Measurements from ENCODE around the gene SEH1L.
"Not testable (repeated sequence)": the region's sequence is repeated elsewhere in the genome, so short reads cannot be mapped to it uniquely, and the experiment has no call there.

The SEH1L gene, protein sequence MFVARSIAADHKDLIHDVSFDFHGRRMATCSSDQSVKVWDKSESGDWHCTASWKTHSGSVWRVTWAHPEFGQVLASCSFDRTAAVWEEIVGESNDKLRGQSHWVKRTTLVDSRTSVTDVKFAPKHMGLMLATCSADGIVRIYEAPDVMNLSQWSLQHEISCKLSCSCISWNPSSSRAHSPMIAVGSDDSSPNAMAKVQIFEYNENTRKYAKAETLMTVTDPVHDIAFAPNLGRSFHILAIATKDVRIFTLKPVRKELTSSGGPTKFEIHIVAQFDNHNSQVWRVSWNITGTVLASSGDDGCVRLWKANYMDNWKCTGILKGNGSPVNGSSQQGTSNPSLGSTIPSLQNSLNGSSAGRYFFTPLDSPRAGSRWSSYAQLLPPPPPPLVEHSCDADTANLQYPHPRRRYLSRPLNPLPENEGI

DNA sequence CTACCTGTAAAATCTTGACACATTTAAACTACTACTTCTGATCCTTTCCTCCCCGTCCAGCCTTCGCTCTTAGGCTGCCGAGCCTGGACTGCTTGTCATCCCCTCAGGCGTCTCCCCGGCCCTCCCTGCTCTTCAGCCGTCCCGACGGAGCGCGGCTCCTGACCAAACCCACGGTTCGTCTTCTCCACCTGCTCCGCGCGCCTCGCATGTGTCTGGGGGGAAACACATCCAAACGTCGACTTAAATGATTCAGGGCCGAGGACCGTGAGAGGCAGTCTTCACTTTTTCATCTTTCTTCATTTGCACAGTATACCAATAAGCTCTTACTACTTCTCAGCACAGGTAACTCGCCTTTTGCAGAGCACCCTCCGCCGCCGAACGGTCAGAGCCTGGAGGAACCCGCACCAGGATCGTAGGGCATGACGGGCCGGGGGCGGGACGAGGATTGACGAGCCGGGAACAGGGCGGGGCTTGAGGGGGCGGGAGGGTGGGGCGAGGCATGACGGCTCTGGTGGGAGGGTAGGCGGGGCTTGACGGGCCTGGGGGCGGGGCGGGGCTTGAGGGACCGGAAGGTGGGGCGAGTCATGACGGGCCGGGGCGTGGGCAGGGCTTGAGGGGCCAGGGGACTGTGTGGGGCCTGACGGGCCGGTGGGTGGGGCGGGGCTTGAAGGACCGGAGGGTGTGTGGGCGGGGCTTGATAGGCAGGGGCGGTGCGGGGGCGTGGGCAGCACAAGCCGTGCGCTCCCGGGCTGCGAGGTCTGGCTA lies at the start of gene SEH1L:
Gene SEH1L (plus strand): TSS at position 727 of the 765 bp plus-strand sequence. CDS start 111 bp downstream, outside the sequence.
- DNase-seq (ENCODE audit: low read depth in 2 of 2, low spot score in 1 of 2) = peak; percentile 98 to 99

DNA sequence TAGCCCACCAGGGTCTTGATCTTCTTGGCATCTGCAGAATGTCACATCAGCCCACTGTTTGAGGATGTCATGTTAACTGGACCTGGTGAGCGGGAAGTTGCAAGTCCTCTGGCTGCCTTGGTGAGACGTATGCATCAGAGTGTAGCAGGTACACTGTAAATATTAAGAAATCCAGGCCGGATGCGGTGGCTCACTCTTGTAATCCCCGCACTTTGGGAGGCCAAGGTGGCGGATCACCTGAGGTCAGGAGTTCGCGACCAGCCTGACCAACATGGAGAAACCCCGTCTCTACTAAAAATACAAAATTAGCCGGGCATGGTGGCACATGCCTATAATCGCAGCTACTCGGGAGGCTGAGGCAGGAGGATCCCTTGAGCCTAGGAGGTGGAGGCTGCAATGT lies 46.6 kb upstream of the SEH1L start:
- not testable (repeated sequence) for DNase-seq (ENCODE audit: low read depth in 2 of 2, low spot score in 1 of 2)

GRCh38 chr18:12904012-12904516 lies 43.7 kb upstream of the SEH1L start:
- DNase-seq (ENCODE audit: low read depth in 2 of 2, low spot score in 1 of 2) = peak in 1 of 2 donors; percentile 30

- no peak for DNase-seq (ENCODE audit: low read depth in 2 of 2, low spot score in 1 of 2)
These were observed 41.7 kb upstream of the SEH1L start for GRCh38 chr18:12906119-12906518.

GRCh38 chr18:12906773-12907172 lies 41.0 kb upstream of the SEH1L start:
- no peak for DNase-seq (ENCODE audit: low read depth in 2 of 2, low spot score in 1 of 2)

DNA sequence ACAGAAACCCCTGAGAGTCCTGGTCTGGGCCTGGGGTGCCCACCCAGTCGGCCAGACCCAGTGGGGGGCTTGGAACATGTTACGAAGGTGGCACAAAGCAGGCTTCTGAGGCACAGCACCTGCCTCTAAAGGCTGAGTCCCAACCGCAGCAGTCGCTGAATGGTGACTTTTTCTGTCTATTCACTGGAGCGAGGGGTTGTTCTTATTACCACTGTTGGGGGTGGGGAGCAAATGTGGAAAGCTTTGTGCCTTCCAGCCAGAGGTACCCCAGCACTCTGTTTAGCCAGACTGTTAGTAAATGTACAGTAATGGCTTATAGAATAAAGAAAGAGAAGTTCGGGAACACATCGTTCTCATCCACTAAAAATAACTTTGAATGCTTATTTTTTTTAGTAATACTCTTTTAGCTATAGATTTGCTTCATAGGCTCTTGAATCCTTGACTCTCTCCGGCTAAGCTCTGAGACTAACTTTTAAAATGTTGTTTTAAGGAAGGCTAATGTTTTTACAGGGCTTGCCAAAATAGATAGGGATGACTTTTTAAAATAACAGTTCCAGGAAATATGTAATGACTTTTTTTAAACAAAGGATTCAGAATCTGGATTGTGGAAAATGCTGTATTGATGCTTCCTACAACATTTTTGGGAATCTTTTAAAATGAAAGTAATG lies 40.4 kb upstream of the SEH1L start:
- no peak for DNase-seq (ENCODE audit: low read depth in 2 of 2, low spot score in 1 of 2)

- no peak for DNase-seq (ENCODE audit: low read depth in 2 of 2, low spot score in 1 of 2)
These were observed 39.1 kb upstream of the SEH1L start for GRCh38 chr18:12908706-12909105.

DNA sequence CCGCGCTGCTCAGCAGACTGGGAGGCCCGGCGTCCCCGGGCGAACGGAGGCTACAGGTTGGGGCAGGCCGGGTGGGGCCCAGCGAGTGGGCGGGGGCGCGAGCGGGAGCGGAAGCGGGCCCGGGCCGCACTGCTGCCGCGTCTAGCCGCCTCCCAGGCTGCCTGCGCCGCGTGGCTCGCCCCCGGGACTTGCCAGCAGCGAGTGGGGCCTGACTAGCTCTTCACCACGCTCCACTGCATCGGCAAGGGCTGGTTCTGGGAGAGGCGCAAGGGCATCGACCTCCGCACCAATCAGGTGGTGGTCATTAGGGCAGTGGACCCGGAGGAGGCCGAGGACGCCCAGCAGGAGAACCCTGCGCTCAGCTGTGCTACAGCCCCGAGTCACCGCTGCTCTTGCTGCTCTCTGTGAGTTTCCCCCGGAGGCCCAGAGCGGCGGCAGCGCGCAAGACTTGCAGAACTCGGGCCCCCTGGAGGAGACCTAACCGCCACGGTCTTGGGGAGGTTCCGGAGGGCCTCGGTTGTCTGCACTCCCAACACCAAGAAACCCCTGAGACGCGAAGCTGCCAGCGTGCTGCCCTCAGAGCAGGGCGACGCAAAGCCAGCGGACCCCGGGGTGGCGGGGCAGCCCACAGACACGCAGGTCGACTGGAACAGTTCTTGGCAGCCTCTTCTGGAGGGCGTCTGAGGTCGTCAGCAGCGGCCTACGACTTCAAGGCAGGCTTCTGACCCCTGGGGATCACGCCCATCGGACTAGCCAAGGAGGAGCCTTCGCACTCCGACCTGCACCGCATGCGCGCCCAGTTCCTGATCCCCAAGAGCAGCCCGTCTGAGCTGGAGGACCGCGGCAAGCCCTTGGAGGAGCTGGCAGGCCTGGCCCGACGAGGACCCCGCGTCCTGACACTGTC lies 36.5 kb upstream of the SEH1L start:
- peak in 1 of 2 donors; percentile 37 for DNase-seq (ENCODE audit: low read depth in 2 of 2, low spot score in 1 of 2)

- no peak for DNase-seq (ENCODE audit: low read depth in 2 of 2, low spot score in 1 of 2)
These were observed 35.7 kb upstream of the SEH1L start for GRCh38 chr18:12911929-12912703.

DNA sequence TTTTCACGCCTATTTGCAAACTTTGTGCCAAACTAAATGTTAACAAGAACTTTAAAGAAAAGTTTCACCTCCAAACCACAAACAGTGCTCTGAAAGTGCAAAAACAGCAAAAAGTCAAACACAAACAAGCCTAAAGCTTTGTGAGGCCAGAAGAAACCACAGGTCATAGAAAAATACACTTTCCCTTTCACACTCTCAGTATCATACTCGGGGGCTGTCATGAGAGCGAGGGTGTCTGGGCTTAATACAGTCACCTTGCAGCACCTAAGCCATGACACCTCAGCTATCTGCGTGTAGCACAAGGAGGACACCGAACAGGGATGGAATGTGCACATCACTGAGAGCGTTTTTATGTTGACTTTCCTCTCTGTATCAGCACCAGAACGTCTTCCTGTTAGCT lies 26.6 kb upstream of the SEH1L start:
- DNase-seq (ENCODE audit: low read depth in 2 of 2, low spot score in 1 of 2) = peak in 1 of 2 donors; percentile 13

GRCh38 chr18:12922266-12922665 lies 25.5 kb upstream of the SEH1L start:
- no peak for DNase-seq (ENCODE audit: low read depth in 2 of 2, low spot score in 1 of 2)

GRCh38 chr18:12924616-12925015 lies 23.2 kb upstream of the SEH1L start:
- no peak for DNase-seq (ENCODE audit: low read depth in 2 of 2, low spot score in 1 of 2)

DNA sequence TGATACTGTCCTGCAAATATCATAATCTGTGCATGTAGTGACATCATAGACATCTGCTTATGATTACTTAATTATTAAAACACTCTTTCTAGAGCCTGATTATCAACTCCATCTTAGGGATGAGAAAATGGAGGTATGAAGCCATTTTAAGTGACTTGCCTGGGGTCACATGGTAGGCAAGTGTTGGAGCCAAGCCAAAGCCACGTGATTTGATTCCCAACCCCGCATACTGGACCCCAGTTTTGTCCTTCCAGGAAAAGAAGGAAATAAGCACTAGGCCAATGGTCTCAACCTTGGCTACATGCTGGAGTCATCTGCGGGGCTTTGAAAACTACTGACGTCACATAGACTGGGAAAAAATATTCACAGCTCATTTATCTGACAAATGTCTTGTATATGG lies 19.6 kb upstream of the SEH1L start:
- no peak for DNase-seq (ENCODE audit: low read depth in 2 of 2, low spot score in 1 of 2)

DNA sequence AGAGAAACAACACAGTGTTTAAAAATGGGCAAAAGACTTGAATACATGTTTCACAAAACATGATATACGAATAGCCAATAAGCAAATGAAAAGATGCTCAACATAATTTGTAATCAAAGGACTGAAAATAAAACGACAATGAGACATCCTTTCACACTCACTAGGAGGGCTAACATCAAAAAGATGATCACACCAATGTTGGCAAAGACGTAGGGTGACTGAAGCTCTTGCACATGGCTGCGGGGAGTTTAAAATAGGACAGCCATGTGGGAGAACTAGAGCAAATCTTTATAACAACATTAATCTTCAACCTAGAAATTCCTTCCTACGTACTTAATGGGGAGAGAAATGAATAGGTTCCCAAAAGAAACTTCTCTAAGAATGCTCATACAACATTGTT lies 19.2 kb upstream of the SEH1L start:
- no peak for DNase-seq (ENCODE audit: low read depth in 2 of 2, low spot score in 1 of 2)

- DNase-seq (ENCODE audit: low read depth in 2 of 2, low spot score in 1 of 2) = no peak
These were observed 18.2 kb upstream of the SEH1L start for GRCh38 chr18:12929477-12930083.

- no peak for DNase-seq (ENCODE audit: low read depth in 2 of 2, low spot score in 1 of 2)
These were observed 17.4 kb upstream of the SEH1L start for GRCh38 chr18:12930376-12930775.

- no peak for DNase-seq (ENCODE audit: low read depth in 2 of 2, low spot score in 1 of 2)
These were observed 16.9 kb upstream of the SEH1L start for GRCh38 chr18:12930908-12931307.

DNA sequence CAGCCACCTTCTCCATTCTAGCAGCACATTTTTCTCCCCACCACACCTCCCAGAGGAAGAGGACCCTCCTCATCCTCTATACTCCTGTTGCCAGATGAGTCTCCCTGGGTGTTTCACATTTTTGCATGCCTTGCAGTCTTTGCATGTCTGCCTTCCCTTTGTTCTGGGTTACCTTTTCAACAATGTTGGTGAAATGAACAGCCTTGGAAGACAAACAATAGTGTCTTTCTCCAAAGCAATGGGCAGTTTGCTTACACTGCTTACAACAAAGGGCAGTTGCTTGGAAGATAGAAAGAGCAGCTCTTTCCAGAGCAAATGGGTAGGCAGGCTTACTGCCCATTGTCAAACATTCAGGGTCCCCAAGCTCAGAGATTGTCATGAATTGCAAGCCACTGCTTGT lies 14.5 kb upstream of the SEH1L start:
- no peak for DNase-seq (ENCODE audit: low read depth in 2 of 2, low spot score in 1 of 2)

DNA sequence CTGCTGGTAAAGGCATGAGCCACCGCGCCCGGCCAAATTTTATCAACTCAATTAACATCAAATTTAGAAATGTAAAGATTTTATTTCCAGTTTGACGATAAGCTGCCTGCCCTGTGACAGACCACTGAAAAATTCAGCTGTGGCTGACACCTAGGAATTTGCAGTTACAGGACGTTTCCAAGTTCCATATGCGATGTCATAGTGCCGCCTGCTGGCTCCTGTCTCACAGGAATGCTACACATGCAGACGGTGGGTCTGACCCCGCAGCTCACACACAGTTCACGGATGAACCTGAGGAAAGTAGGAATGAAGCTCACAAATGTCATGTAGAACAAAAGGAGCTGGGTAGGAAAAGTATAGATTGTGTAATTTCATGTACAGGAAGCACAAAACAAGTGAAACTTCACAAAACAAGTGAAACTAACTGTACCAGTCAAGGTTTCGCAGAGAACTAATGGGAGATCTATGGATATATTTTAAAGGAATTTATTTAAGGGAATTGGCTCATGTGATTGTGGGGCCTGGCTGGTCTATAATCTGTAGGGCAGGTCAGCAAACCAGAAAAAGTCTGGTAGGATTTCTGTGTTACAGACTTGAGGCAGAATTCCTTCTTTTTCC lies 13.2 kb upstream of the SEH1L start:
- DNase-seq (ENCODE audit: low read depth in 2 of 2, low spot score in 1 of 2) = peak; percentile 54 to 64
